Gastrocnemius medialis (tissue), 4 donors: ENCODE results near the gene FNIP1. TPM values are rescaled to one million over a fixed set of nuclear protein-coding genes. Genes with fewer than 3 reads are reported as not detected.
"Not testable (repeated sequence)": the region's sequence is repeated elsewhere in the genome, so short reads cannot be mapped to it uniquely, and the experiment has no call there.

Experiments
- ATAC-seq, 2 donors: fragments of 150-250 bp; one replicate each; pipeline ENCODE4 v1.9.1; 2016
- DNase-seq, 2 donors: peaks; one replicate each; pipeline ENCODE4 v3.0.0-alpha.2; 2019
- H3K27ac ChIP-seq, 4 donors: fragments of 200-600 bp; sonication (generic); 1 replicate in 1 of 4; 2 replicates in 3 of 4; pipeline ENCODE4 v1.5.1; 2016 to 2018; ENCODE audit warnings: mild to moderate bottlenecking in 2 of 4, moderate library complexity in 1 of 4
- H3K27me3 ChIP-seq, 3 donors: fragments of 200-600 bp; sonication (generic) in 2 of 3; 1 replicate in 1 of 3; 2 replicates in 2 of 3; pipeline versions ENCODE4 v1.5.1 to v1.6.0; 2016 to 2019; ENCODE audit warnings: mild to moderate bottlenecking in 1 of 3, moderate library complexity in 1 of 3
- H3K36me3 ChIP-seq, 2 donors: fragments of 200-600 bp; sonication (generic) in 1 of 2; one replicate each; pipeline ENCODE4 v1.5.1; 2017 to 2018
- H3K4me1 ChIP-seq, 2 donors: fragments of 200-600 bp; sonication (generic) in 1 of 2; one replicate each; pipeline ENCODE4 v1.5.1; 2016 to 2017; ENCODE audit warnings: mild to moderate bottlenecking in 2 of 2
- H3K4me3 ChIP-seq, 4 donors: fragments of 200-600 bp; sonication (generic) in 3 of 4; 1 replicate in 1 of 4; 2 replicates in 3 of 4; pipeline ENCODE4 v1.5.1; 2016 to 2019; ENCODE audit warnings: mild to moderate bottlenecking in 2 of 4
- H3K9me3 ChIP-seq, 3 donors: fragments of 200-600 bp; sonication (generic) in 2 of 3; 1 replicate in 1 of 3; 2 replicates in 2 of 3; pipeline ENCODE4 v1.5.1; 2016 to 2019
- CTCF ChIP-seq, 5 experiments: fragments of 450-650 bp in 3 of 5; fragments of 200-600 bp in 2 of 5; sonication (generic) in 2 of 5; IDR thresholded peaks in 4 of 5; conservative IDR thresholded peaks in 1 of 5; 1 replicate in 4 of 5; 2 replicates in 1 of 5; pipeline ENCODE4 v1.5.1; 2016 to 2019; ENCODE audit warnings: antibody characterized with exemption in 5 of 5, mild to moderate bottlenecking in 3 of 5, moderate library complexity in 3 of 5
- POLR2A ChIP-seq, 2 donors: fragments of 450-650 bp; IDR thresholded peaks; one replicate each; pipeline ENCODE4 v1.6.1; 2017; ENCODE audit warnings: antibody characterized with exemption in 2 of 2, mild to moderate bottlenecking in 2 of 2, moderate library complexity in 2 of 2
- in situ Hi-C, 4 donors: fragments of 200-750 bp; cut with MboI; loops; one replicate each; pipeline versions ENCODE4 v1.15.0 to v1.8.0; 2017; ENCODE audit warnings: low sequenced_read_pairs in 4 of 4
- intact Hi-C: fragments of 100-400 bp; cut with DNase I; formaldehyde crosslinking; loops from one replicate; pipeline ENCODE4 v1.15.1; 2023; ENCODE audit warnings: low total_unique reads
- total RNA-seq, 4 donors: library from RNA; depleted of rRNA; stranded (reverse); fragments of >200 nt; gene quantifications; one replicate each; pipeline versions ENCODE4 v1.1.0 to v1.2.3, GENCODE V29; 2016

Gene FNIP1
- total RNA-seq, 4 donors from 2014 or later = 53.9 to 84.7 (median 66.9) TPM

DNA sequence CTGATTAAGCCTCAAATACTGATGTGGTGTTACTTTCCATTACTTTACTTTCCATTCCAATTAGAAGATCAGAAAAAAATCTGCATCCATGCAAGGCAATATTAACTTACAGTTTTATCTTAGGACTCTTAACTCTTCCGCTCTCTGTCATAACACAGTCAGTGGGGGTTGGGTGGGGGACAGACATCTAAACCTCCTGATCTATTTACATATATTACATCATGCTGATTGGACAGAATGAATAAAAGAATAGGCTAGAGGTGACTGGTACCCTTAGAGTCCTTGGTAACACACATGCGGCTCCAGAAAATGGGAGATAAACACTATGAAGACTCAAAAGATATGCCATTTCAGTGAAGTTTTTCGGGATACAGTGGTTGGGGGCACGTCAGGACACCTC is 189.4 kb downstream of the FNIP1 start:
- in situ Hi-C loops (no loop called here), intact Hi-C loops (no loop called here)
- no peak for DNase-seq
- H3K27me3 ChIP-seq = no peaks in the 10 kb centered on the region
- peaks cover 0 to 4% of the 10 kb centered on the region in 2 donors for H3K36me3 ChIP-seq
- H3K9me3 ChIP-seq = no peaks in the 10 kb centered on the region
- ATAC-seq = no peak
- no peak overlapping the region for H3K4me3 ChIP-seq
- no peak overlapping the region for H3K27ac ChIP-seq
- H3K4me1 ChIP-seq = peaks cover 37 to 44% of the 10 kb centered on the region in 2 donors
- TF ChIP-seq CTCF (IDR thresholded peaks at IDR 0.05 in 4 of 5, conservative IDR thresholded peaks at IDR 0.05 in 1 of 5) (no peak), POLR2A (IDR thresholded peaks at IDR 0.05) (no peak)

DNA sequence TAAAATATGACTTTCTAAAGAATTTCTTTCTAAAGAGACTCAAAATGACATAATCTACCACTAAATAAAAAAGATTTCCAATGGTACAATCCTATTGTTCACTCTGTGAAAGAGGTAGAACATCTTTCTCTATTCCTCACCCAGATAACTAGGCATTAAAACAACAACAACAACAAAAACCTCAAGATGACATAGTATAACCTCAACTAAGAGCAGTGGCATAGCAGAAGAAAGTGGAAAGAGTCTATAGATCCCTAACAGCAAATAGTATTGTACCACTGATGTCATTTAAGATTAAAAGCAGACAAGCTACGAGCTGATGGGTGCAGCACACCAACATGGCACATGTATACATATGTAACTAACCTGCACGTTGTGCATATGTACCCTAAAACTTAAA is 191.7 kb downstream of the FNIP1 start:
- in situ Hi-C loops (no loop called here), intact Hi-C loops (no loop called here)
- H3K27ac ChIP-seq = no peak overlapping the region
- DNase-seq = no peak
- peaks cover 31 to 36% of the 10 kb centered on the region in 2 donors for H3K4me1 ChIP-seq
- no peaks in the 10 kb centered on the region for H3K27me3 ChIP-seq
- no peaks in the 10 kb centered on the region for H3K9me3 ChIP-seq
- TF ChIP-seq POLR2A (IDR thresholded peaks at IDR 0.05) (no peak), CTCF (IDR thresholded peaks at IDR 0.05 in 4 of 5, conservative IDR thresholded peaks at IDR 0.05 in 1 of 5) (no peak)
- no peak overlapping the region for H3K4me3 ChIP-seq
- peaks cover 0 to 9% of the 10 kb centered on the region in 2 donors for H3K36me3 ChIP-seq
- no peak for ATAC-seq

- intact Hi-C loops (no loop called here), in situ Hi-C loops (loop anchor here in 1 of 4 donors (10.0 kb wide), 1 partner anchor 469 kb away; the partner anchor contains the start of gene IL3)
- no peak for ATAC-seq
- Histone ChIP-seq H3K27me3 (no peaks in the 10 kb centered on the region), H3K27ac (no peak overlapping the region), H3K4me3 (no peak overlapping the region), H3K9me3 (no peaks in the 10 kb centered on the region), H3K4me1 (peaks cover 6 to 18% of the 10 kb centered on the region in 2 donors), H3K36me3 (no peaks in the 10 kb centered on the region)
- TF ChIP-seq CTCF (IDR thresholded peaks at IDR 0.05 in 4 of 5, conservative IDR thresholded peaks at IDR 0.05 in 1 of 5) (no peak), POLR2A (IDR thresholded peaks at IDR 0.05) (no peak)
- DNase-seq = no peak
Observed at GRCh38 chr5:131595088-131596033, 201.5 kb downstream of the FNIP1 start.

GRCh38 chr5:131593921-131594320 is 202.9 kb downstream of the FNIP1 start:
- intact Hi-C loops = no loop called here
- H3K27me3 ChIP-seq = no peaks in the 10 kb centered on the region
- ATAC-seq (no peak), DNase-seq (no peak)
- TF ChIP-seq CTCF (IDR thresholded peaks at IDR 0.05 in 4 of 5, conservative IDR thresholded peaks at IDR 0.05 in 1 of 5) (no peak), POLR2A (IDR thresholded peaks at IDR 0.05) (no peak)
- in situ Hi-C loops = loop anchor here in 3 of 4 donors (5.0 to 10.0 kb wide), 3 partner anchors 408 to 471 kb away; partner anchors contain the start of gene IL3 (in 1 of the 3)
- H3K27ac ChIP-seq = no peak overlapping the region
- H3K4me1 ChIP-seq = peaks cover 6 to 18% of the 10 kb centered on the region in 2 donors
- no peak overlapping the region for H3K4me3 ChIP-seq
- no peaks in the 10 kb centered on the region for H3K9me3 ChIP-seq
- no peaks in the 10 kb centered on the region for H3K36me3 ChIP-seq

GRCh38 chr5:131593436-131593835 is 203.4 kb downstream of the FNIP1 start:
- peaks cover 6 to 18% of the 10 kb centered on the region in 2 donors for H3K4me1 ChIP-seq
- intact Hi-C loops, H3K4me3 ChIP-seq, H3K27ac ChIP-seq, H3K36me3 ChIP-seq, ATAC-seq, H3K27me3 ChIP-seq, DNase-seq, H3K9me3 ChIP-seq: not testable (repeated sequence)
- in situ Hi-C loops = loop anchor here in 3 of 4 donors (5.0 to 10.0 kb wide), 3 partner anchors 409 to 471 kb away; partner anchors contain the start of gene IL3 (in 1 of the 3)
